ENCODE results near the gene GIPC3. TPM values are rescaled to one million over a fixed set of nuclear protein-coding genes. Genes with fewer than 3 reads are reported as not detected.
A peak's percentile ranks its signal among the peaks of the same experiment; 100 is the strongest.

The GIPC3 gene
- polyA plus RNA-seq, 2 of the 4 experiments (the other 2 are of a cell fraction) = 0.05 to 0.12 TPM

DNA sequence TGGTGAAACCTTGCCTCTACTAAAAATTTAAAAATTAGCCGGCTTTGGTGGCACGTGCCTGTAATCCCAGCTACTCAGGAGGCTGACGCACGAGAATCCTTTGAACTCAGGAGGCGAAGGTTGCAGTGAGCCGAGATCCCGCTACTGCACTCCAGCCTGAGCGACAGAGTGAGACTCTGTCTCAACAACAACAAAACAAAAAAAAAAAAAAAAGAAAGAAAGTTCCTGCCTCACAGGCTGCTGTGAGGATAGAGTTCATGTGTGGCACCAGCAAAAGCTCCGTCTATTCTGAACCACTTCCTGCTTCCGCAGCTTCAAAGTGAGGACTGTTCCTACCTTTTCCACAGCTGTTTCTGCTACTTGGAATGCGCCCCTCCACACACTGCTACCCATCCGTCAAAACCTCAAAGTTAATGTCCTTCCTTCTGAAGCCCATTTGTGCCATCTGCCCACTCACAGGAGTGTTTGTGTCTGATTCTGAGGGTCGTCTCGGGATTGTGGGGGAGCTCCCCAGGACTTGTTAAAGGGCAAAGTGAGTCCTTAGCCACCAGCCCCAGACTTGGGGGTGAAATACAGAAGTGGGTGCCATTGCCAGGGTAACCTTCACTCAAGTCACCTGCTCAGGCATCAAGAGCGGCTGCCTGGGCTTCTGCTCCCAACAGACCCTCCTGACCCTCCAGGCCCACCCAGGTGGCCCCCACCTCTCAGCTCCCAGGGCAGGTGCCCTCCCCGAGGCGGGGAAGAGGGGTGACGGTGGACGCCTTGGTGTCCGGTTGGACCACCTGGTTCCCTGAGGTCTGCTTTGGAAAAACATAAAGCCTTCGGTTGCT lies 30.8 kb upstream of the GIPC3 start:
- CTCF ChIA-PET = interaction anchor here (0.6 to 10.0 kb wide), 3 partner anchors 9 to 20 kb away, joined by 3 to 70 read pairs (median 54); partner anchors contain the start of gene HMG20B
- no peak for TF ChIP-seq KDM1A (IDR thresholded peaks at IDR 0.05; ENCODE audit: low read depth)
- TF ChIP-seq, protein P1, sequence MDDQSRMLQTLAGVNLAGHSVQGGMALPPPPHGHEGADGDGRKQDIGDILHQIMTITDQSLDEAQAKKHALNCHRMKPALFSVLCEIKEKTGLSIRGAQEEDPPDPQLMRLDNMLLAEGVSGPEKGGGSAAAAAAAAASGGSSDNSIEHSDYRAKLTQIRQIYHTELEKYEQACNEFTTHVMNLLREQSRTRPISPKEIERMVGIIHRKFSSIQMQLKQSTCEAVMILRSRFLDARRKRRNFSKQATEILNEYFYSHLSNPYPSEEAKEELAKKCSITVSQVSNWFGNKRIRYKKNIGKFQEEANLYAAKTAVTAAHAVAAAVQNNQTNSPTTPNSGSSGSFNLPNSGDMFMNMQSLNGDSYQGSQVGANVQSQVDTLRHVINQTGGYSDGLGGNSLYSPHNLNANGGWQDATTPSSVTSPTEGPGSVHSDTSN (IDR thresholded peaks at IDR 0.05) = no peak
- no peak for TF ChIP-seq ZFP36 (IDR thresholded peaks at IDR 0.05; ENCODE audit: borderline replicate concordance, partially characterized antibody)
- TF ChIP-seq CHD2 (IDR thresholded peaks at IDR 0.05; ENCODE audit: low read length, partially characterized antibody) = no peak
- no peak for TF ChIP-seq GATA3 (IDR thresholded peaks at IDR 0.05; ENCODE audit: borderline replicate concordance)
- TF ChIP-seq NFE2L2 (conservative IDR thresholded peaks at IDR 0.05; ENCODE audit: low read length) = no peak

GRCh38 chr19:3555653-3556422 lies 29.4 kb upstream of the GIPC3 start:
- ChIA-PET CTCF (interaction anchor here (0.7 to 10.0 kb wide), 8 partner anchors 10 to 68 kb away, joined by 3 to 70 read pairs (median 4); partner anchors contain the start of gene HMG20B), POLR2A (interaction anchor here (1.0 to 2.6 kb wide), 2 partner anchors 8 to 18 kb away, joined by 3 to 14 read pairs; no protein-coding TSS in a partner anchor)
- ATAC-seq (no peak), DNase-seq (ENCODE audit: low read depth in 1 of 2, low spot score in 1 of 2) (no peak), FAIRE-seq (no peak)
- Histone ChIP-seq H3K9me3 (no peaks in the 10 kb centered on the region), H3K4me3 (peak overlapping the region; percentile 87), H3K27ac (peak overlapping the region; percentile 89 to 100; a peak in 4 of 6 replicates), H3K4me1 (peaks cover 22% of the 10 kb centered on the region), H3K4me2 (peak overlapping the region; percentile 98)
- TF ChIP-seq HEYL (CRISPR knock-in tag; IDR thresholded peaks at IDR 0.05) = no peak
- WGBS (ENCODE audit: missing lambda C conversion rate) = 80% methylated on average over 7 of the region's 15 CpGs

More for the DNA sequence above, 30.8 kb upstream of the GIPC3 start:
- H3K27ac ChIP-seq = 0 out of 6 replicates have a peak overlapping the region, but pooled peaks of 1 of the 2 experiments have one; percentile 33
- WGBS (ENCODE audit: missing lambda C conversion rate) = 91% methylated on average over 20 of the region's 21 CpGs
- ATAC-seq (no peak), FAIRE-seq (no peak), DNase-seq (ENCODE audit: low read depth in 1 of 2, low spot score in 1 of 2) (no peak)
- H3K4me1 ChIP-seq = peaks cover 22% of the 10 kb centered on the region
- no peaks in the 10 kb centered on the region for H3K9me3 ChIP-seq
- H3K4me2 ChIP-seq = no peak overlapping the region; the same call in 2 of the 3 replicates
- no peak overlapping the region for H3K4me3 ChIP-seq
- POLR2A ChIA-PET = no interaction called here

- WGBS (ENCODE audit: missing lambda C conversion rate) = 14% methylated on average over 8 of the region's 9 CpGs
- Histone ChIP-seq H3K27ac (peak overlapping the region; percentile 89 to 100), H3K9me3 (no peaks in the 10 kb centered on the region), H3K4me1 (peaks cover 22% of the 10 kb centered on the region), H3K4me2 (peak overlapping the region; percentile 98), H3K4me3 (peak overlapping the region; percentile 87)
- DNase-seq (ENCODE audit: low read depth in 1 of 2, low spot score in 1 of 2) (no peak), FAIRE-seq (no peak), ATAC-seq (no peak; a peak in 1 of 6 replicates)
- TF ChIP-seq ZFP36 (IDR thresholded peaks at IDR 0.05; ENCODE audit: borderline replicate concordance, partially characterized antibody) (peak; percentile 88), RNF2 (IDR thresholded peaks at IDR 0.05; ENCODE audit: borderline replicate concordance, low read depth) (no peak)
- ChIA-PET POLR2A (interaction anchor here (1.0 to 2.6 kb wide), 2 partner anchors 9 to 17 kb away, joined by 3 to 14 read pairs; no protein-coding TSS in a partner anchor), CTCF (interaction anchor here (0.7 to 10.0 kb wide), 11 partner anchors 9 to 67 kb away, joined by 3 to 70 read pairs (median 4); partner anchors contain the start of gene HMG20B)
Measured at GRCh38 chr19:3556423-3556977, 28.8 kb upstream of the GIPC3 start.

DNA sequence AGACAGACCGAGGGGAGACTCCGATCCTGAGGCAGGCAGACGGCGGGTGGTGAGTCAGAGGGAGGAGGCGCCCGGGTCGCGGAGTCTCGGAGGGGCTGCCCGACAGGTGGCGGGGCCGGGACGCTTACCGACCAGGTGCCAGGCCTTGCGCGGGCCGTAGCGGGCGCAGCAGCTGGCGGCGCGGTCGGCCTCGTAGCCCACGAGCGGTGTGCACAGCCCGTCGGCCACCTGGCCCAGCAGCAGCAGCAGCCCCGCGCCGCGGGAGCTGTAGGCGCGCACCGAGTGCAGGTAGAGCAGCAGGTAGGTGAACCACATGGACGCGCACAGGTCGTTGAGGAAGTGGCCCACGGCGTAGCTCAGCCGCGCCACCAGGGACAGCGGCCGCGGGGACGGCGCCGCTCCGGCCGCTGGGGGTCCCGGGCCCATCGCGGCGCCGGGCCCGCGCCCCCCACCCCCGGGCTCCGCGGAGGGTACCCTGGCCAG lies 28.3 kb upstream of the GIPC3 start:
- FAIRE-seq = no peak
- Histone ChIP-seq H3K4me1 (peaks cover 28% of the 10 kb centered on the region), H3K4me2 (peak overlapping the region; percentile 98), H3K4me3 (peak overlapping the region; percentile 87), H3K9me3 (no peaks in the 10 kb centered on the region), H3K27ac (peak overlapping the region; percentile 89 to 100)
- peak in 1 of 2 experiments; percentile 46 for DNase-seq (ENCODE audit: low read depth in 1 of 2, low spot score in 1 of 2)
- CTCF ChIA-PET = interaction anchor here (0.9 to 10.0 kb wide), 12 partner anchors 8 to 104 kb away, joined by 3 to 70 read pairs (median 4); partner anchors contain the start of gene HMG20B
- 0% methylated on average over 1 of the region's 60 CpGs for WGBS (ENCODE audit: missing lambda C conversion rate)
- no peak for TF ChIP-seq E2F6 (IDR thresholded peaks at IDR 0.05; ENCODE audit: borderline replicate concordance, low read depth)
- TF ChIP-seq RAD21 (conservative IDR thresholded peaks at IDR 0.05 in 1 of 2, IDR thresholded peaks at IDR 0.05 in 1 of 2) = 0 out of 5 replicates have a peak, but pooled peaks of 1 of the 2 experiments have one; percentile 15
- POLR2A ChIA-PET = interaction anchor here (1.0 to 2.6 kb wide), 3 partner anchors 9 to 17 kb away, joined by 3 to 14 read pairs (median 4); no protein-coding TSS in a partner anchor
- ATAC-seq = peak; percentile 12 to 43; a peak in 4 of 6 replicates
